Testis (tissue), 2 donors: Measurements from ENCODE around the gene SERPINA9.

Experiments used
- POLR2A ChIP-seq: fragments of 450-650 bp; IDR thresholded peaks from one replicate; pipeline ENCODE4 v1.6.1; 2017; ENCODE audit warnings: antibody characterized with exemption, mild to moderate bottlenecking, moderate library complexity
- TF ChIP-seq, protein P1 (sequence below), 3 experiments: fragments of 450-650 bp in 2 of 3; fragments of 200-600 bp in 1 of 3; sonication (generic) in 1 of 3; IDR thresholded peaks; one replicate each; pipeline ENCODE4 v1.5.1; 2016 to 2019; ENCODE audit warnings: antibody characterized with exemption in 3 of 3, mild to moderate bottlenecking in 2 of 3, moderate library complexity in 1 of 3

- TF ChIP-seq, protein P1, sequence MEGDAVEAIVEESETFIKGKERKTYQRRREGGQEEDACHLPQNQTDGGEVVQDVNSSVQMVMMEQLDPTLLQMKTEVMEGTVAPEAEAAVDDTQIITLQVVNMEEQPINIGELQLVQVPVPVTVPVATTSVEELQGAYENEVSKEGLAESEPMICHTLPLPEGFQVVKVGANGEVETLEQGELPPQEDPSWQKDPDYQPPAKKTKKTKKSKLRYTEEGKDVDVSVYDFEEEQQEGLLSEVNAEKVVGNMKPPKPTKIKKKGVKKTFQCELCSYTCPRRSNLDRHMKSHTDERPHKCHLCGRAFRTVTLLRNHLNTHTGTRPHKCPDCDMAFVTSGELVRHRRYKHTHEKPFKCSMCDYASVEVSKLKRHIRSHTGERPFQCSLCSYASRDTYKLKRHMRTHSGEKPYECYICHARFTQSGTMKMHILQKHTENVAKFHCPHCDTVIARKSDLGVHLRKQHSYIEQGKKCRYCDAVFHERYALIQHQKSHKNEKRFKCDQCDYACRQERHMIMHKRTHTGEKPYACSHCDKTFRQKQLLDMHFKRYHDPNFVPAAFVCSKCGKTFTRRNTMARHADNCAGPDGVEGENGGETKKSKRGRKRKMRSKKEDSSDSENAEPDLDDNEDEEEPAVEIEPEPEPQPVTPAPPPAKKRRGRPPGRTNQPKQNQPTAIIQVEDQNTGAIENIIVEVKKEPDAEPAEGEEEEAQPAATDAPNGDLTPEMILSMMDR (IDR thresholded peaks at IDR 0.05), result no peak
- TF ChIP-seq POLR2A, result no peak
Observed at GRCh38 chr14:94445003-94445402, 31.0 kb downstream of the SERPINA9 start.
